Measurements from ENCODE around the gene RUSF1. TPM values are rescaled to one million over a fixed set of nuclear protein-coding genes. Genes with fewer than 3 reads are reported as not detected.
A peak's percentile ranks its signal among the peaks of the same experiment; 100 is the strongest.

The RUSF1 gene
- total and polyA plus RNA-seq, 9 of the 15 experiments (the other 6 are each of a cell fraction or from before 2014, with no cell fraction given): 0.80 to 52.8 (median 27.6) TPM

GRCh38 chr16:31489616-31490584 lies 18.3 kb downstream of the RUSF1 start:
- ATAC-seq: no peak
- H3K4me2 ChIP-seq (ENCODE audit: insufficient read depth, low read length): no peak overlapping the region
- intact Hi-C loops (cut with micrococcal nuclease): no loop called here
- WGBS (ENCODE audit: insufficient coverage, low coverage, missing lambda C conversion rate): 89% methylated on average over 18 of the region's 22 CpGs
- ChIA-PET POLR2A (interaction anchor here (0.6 to 2.8 kb wide), 5 partner anchors 8 to 13 kb away, joined by 3 to 13 read pairs (median 5); no protein-coding TSS in a partner anchor), CTCF (ENCODE audit: low intra/inter-chr PET ratio) (no interaction called here)
- TF ChIP-seq HES1 (IDR thresholded peaks at IDR 0.05; ENCODE audit: low read depth): no peak
- no peak for TF ChIP-seq SIRT6 (IDR thresholded peaks at IDR 0.05; ENCODE audit: low read depth, low read length)
- no peak for TF ChIP-seq TAL1 (IDR thresholded peaks at IDR 0.05)
- TF ChIP-seq TAF9B (IDR thresholded peaks at IDR 0.05; ENCODE audit: partially characterized antibody): no peak
- TSS peak; percentile 33 for BruUV-seq (replicated peaks)
- H3K4me1 ChIP-seq (replicated peaks in 1 of 2; ENCODE audit: control insufficient read depth in 2 of 2, insufficient read depth in 2 of 2, low read length in 2 of 2): peaks cover 0 to 7% of the 10 kb centered on the region in 2 experiments; a peak in 2 of 5 replicates
- H3K9me1 ChIP-seq (ENCODE audit: control insufficient read depth, insufficient read depth, low read length): peaks cover under 1% of the 10 kb centered on the region
- no peak overlapping the region for H3K4me3 ChIP-seq
- no peaks in the 10 kb centered on the region for H3K9me3 ChIP-seq (replicated peaks; ENCODE audit: control insufficient read depth, insufficient read depth, low read depth, low read length)
- H3K27me3 ChIP-seq (ENCODE audit: control insufficient read depth in 2 of 2, insufficient read depth in 2 of 2, low read length in 2 of 2): no peaks in the 10 kb centered on the region
- DNase-seq (ENCODE audit: extremely low read depth in 1 of 4, low spot score in 3 of 4): no peak
- no peak overlapping the region for H3K9ac ChIP-seq (ENCODE audit: insufficient read depth in 1 of 2, low read depth in 2 of 2, low read length in 2 of 2)
- in situ Hi-C loops (cut with MboI): no loop called here
- H4K20me1 ChIP-seq (replicated peaks; ENCODE audit: control insufficient read depth, insufficient read depth, low read length): no peaks in the 10 kb centered on the region
- no peak for FAIRE-seq
- no peak overlapping the region for H2AFZ ChIP-seq (ENCODE audit: low read depth, low read length)
- no peaks in the 10 kb centered on the region for H3K79me2 ChIP-seq (ENCODE audit: control insufficient read depth, insufficient read depth, low read length)
- peaks cover 39% of the 10 kb centered on the region; the same call in 2 of the 3 replicates for H3K36me3 ChIP-seq (ENCODE audit: control insufficient read depth, insufficient read depth, low read length)
- H3K27ac ChIP-seq (ENCODE audit: extremely low read depth, low read depth, low read length): no peak overlapping the region

Measured in K562 (cell line).